VCaP (cell line): ENCODE measurements around the gene TENT5C.

ENCODE experiments used
- H3K27ac ChIP-seq: fragments of 450-650 bp; 2 replicates; pipeline ENCODE4 v1.5.1; 2017
- CTCF ChIP-seq: fragments of 450-650 bp; conservative IDR thresholded peaks from 2 replicates; pipeline ENCODE4 v1.5.1; 2017; ENCODE audit warnings: mild to moderate bottlenecking, moderate library complexity

TENT5C gene

DNA sequence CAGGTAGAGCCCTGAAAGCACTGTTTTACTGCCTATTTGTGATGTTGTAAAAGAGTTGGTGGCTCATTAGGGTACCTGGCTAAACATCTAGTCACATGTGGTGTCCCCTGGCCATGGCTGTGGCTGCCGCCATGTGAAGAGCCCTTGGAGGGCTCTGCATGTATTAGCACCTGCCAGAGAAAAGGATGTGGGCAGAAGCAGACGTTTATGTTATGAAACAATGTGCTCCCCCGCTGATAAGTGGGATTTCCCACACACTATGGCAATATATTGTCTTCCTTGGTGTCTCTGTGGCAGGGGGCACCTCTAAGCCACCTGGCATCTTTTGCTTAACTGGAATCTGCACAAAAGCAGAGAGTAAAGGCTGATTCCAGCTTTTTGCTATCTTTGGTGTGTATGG is 9.6 kb downstream of the TENT5C start:
- TF ChIP-seq CTCF: no peak

GRCh38 chr1:117616356-117616755 is 10.5 kb downstream of the TENT5C start:
- H3K27ac ChIP-seq: no peak overlapping the region
- no peak for TF ChIP-seq CTCF

More for the DNA sequence above, 9.6 kb downstream of the TENT5C start:
- no peak overlapping the region for H3K27ac ChIP-seq

DNA sequence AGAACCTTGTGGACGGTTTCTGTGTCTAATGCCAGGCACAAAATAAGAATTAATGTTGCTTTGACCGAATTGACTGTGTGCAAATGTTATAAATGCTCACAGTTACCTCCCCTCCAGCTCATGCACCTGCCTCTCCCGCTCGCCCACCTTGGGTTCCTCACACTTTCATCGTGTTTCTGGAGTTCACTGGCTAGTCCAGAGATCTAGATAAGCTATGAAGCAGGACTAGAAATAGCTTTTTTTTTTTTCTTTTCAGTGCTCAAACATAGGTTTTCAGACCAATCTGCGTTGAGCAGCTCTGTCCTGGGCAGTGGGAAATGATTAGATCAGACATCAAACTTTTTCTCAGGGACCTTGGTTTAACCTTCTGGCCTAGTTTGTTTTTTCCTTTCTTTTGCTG is 11.1 kb downstream of the TENT5C start:
- no peak overlapping the region for H3K27ac ChIP-seq
- TF ChIP-seq CTCF: no peak

- TF ChIP-seq CTCF: no peak
- no peak overlapping the region for H3K27ac ChIP-seq
These were observed 12.7 kb downstream of the TENT5C start for GRCh38 chr1:117618450-117619122.

GRCh38 chr1:117620440-117620839 is 14.6 kb downstream of the TENT5C start:
- H3K27ac ChIP-seq: no peak overlapping the region

DNA sequence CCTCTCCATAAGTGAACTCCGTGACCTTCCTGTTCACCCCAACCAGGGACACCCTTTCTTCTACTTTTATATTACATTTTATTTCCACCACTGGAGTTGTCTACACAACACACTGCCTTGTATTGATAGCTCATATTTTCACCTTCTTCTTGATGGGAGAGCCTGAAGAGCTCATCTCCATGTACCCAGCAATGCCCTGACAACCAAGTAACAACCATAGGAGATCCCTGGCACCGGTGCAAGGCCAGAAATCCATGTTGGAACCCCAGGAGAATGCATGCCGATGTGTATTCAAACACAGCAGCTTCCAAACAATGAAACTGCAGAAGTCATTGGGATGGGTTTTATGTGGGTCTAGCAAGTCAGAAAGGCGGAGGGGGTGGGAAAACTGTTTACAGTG is 15.5 kb downstream of the TENT5C start:
- TF ChIP-seq CTCF: no peak
- no peak overlapping the region for H3K27ac ChIP-seq

More at GRCh38 chr1:117620440-117620839, 14.6 kb downstream of the TENT5C start:
- no peak for TF ChIP-seq CTCF

GRCh38 chr1:117622726-117623125 is 16.9 kb downstream of the TENT5C start:
- TF ChIP-seq CTCF: no peak
- no peak overlapping the region for H3K27ac ChIP-seq
